Measurements from ENCODE around the gene SIGLEC12. TPM values are rescaled to one million over a fixed set of nuclear protein-coding genes. Genes with fewer than 3 reads are reported as not detected.

Gene SIGLEC12
- total and polyA plus RNA-seq, 9 of the 15 experiments (the other 6 are each of a cell fraction or from before 2014, with no cell fraction given), result 0.08 to 1.3 (median 0.54) TPM

GRCh38 chr19:51513968-51514367, 12.4 kb upstream of the SIGLEC12 start (continued):
- TF ChIP-seq CBFB (CRISPR knock-in tag; IDR thresholded peaks at IDR 0.05), result no peak
- TF ChIP-seq ZBTB5 (IDR thresholded peaks at IDR 0.05), result no peak
- no peak for TF ChIP-seq HINFP (tag; conservative IDR thresholded peaks at IDR 0.05; ENCODE audit: low read depth)
- TF ChIP-seq GABPB1 (CRISPR knock-in tag; IDR thresholded peaks at IDR 0.05), result no peak
- TF ChIP-seq DNMT1 (IDR thresholded peaks at IDR 0.05), result no peak
- no peak for TF ChIP-seq ARID1B (IDR thresholded peaks at IDR 0.05)
- no peak for TF ChIP-seq SP1 (CRISPR knock-in tag; IDR thresholded peaks at IDR 0.05)
- TF ChIP-seq BACH1 (tag; IDR thresholded peaks at IDR 0.05), result no peak
- no peak for TF ChIP-seq RUNX1 (IDR thresholded peaks at IDR 0.05; ENCODE audit: low read depth)
- no peak for TF ChIP-seq SNRNP70 (optimal IDR thresholded peaks at IDR 0.05; ENCODE audit: low read depth, low read length)
- TF ChIP-seq PBX2 (CRISPR knock-in tag; IDR thresholded peaks at IDR 0.05; ENCODE audit: low read depth), result no peak
- peak; percentile 85 for TF ChIP-seq PBX2 (tag; conservative IDR thresholded peaks at IDR 0.05; ENCODE audit: low read depth)
- TF ChIP-seq THAP7 (CRISPR knock-in tag; IDR thresholded peaks at IDR 0.05), result no peak
- no peak for TF ChIP-seq POLR2AphosphoS2 (IDR thresholded peaks at IDR 0.05; ENCODE audit: low read length)
- no peak for TF ChIP-seq DIDO1 (tag; IDR thresholded peaks at IDR 0.05; ENCODE audit: low read depth)
- no peak for TF ChIP-seq OTX1 (CRISPR knock-in tag; IDR thresholded peaks at IDR 0.05)
- TF ChIP-seq PKNOX1 (IDR thresholded peaks at IDR 0.05), result peak; percentile 61
- no peak for TF ChIP-seq CBFA2T2 (conservative IDR thresholded peaks at IDR 0.05)
- no peak for TF ChIP-seq ZBTB49 (CRISPR knock-in tag; IDR thresholded peaks at IDR 0.05; ENCODE audit: borderline replicate concordance)
- no peak for TF ChIP-seq COPS2 (conservative IDR thresholded peaks at IDR 0.05)

Data from K562 (cell line).